Astrocyte (in vitro differentiated cells and primary cell): ENCODE results near the gene WWC2. TPM values are rescaled to one million over a fixed set of nuclear protein-coding genes. Genes with fewer than 3 reads are reported as not detected.

Source experiments
- DNase-seq: peaks from one replicate; pipeline ENCODE4 v3.0.0-alpha.2; 2010; ENCODE audit warnings: low read depth
- FAIRE-seq: peaks from 2 replicates; lab custom pipeline; 2011; peaks lifted over from hg19 to GRCh38; lab: Jason Lieb, UNC
- H2AFZ ChIP-seq: 2 replicates; pipeline ENCODE4 v1.6.0; 2012; ENCODE audit warnings: low read depth, low read length, inconsistent platforms
- H3K27ac ChIP-seq: 2 replicates; pipeline ENCODE4 v1.5.1; 2011; ENCODE audit warnings: low read depth, low read length, inconsistent platforms
- H3K27me3 ChIP-seq: 2 replicates; pipeline ENCODE4 v1.6.0; 2011; ENCODE audit warnings: low read length, inconsistent platforms; ENCODE audit not compliant: insufficient read depth
- H3K36me3 ChIP-seq: 2 replicates; pipeline ENCODE4 v1.5.1; 2011; ENCODE audit warnings: low read length, inconsistent platforms; ENCODE audit not compliant: insufficient read depth
- H3K4me1 ChIP-seq: 2 replicates; pipeline ENCODE4 v1.5.1; 2011; ENCODE audit warnings: low read length, inconsistent platforms; ENCODE audit not compliant: insufficient read depth
- H3K4me2 ChIP-seq: 2 replicates; pipeline ENCODE4 v1.6.0; 2012; ENCODE audit warnings: low read length, inconsistent platforms
- H3K4me3 ChIP-seq: 2 replicates; pipeline ENCODE4 v1.5.1; 2011; ENCODE audit warnings: low read depth, mild to moderate bottlenecking, low read length, inconsistent platforms; ENCODE audit not compliant: insufficient read depth
- H3K79me2 ChIP-seq: 2 replicates; pipeline ENCODE4 v1.6.0; 2012; ENCODE audit warnings: mild to moderate bottlenecking, low read length, inconsistent platforms; ENCODE audit not compliant: insufficient read depth
- H3K9ac ChIP-seq: 2 replicates; pipeline ENCODE4 v1.6.0; 2012; ENCODE audit warnings: mild to moderate bottlenecking, low read length, inconsistent platforms
- H3K9me3 ChIP-seq: 2 replicates; pipeline ENCODE4 v1.5.1; 2012; ENCODE audit warnings: low read depth, mild to moderate bottlenecking, low read length, inconsistent platforms; ENCODE audit not compliant: insufficient read depth
- H4K20me1 ChIP-seq: 2 replicates; pipeline ENCODE4 v1.6.0; 2012; ENCODE audit warnings: low read length, inconsistent platforms; ENCODE audit not compliant: insufficient read depth
- H3K27ac Mint-ChIP-seq: one replicate; pipeline ENCODE4 v1.8.0; 2021; ENCODE audit warnings: mild to moderate bottlenecking, mixed read lengths; ENCODE audit not compliant: unreplicated experiment
- H3K27me3 Mint-ChIP-seq: one replicate; pipeline ENCODE4 v1.8.0; 2021; ENCODE audit warnings: low read depth, mixed read lengths; ENCODE audit not compliant: unreplicated experiment
- H3K36me3 Mint-ChIP-seq: one replicate; pipeline ENCODE4 v1.8.0; 2021; ENCODE audit warnings: low read depth, mixed read lengths; ENCODE audit not compliant: unreplicated experiment
- H3K4me1 Mint-ChIP-seq: one replicate; pipeline ENCODE4 v1.8.0; 2021; ENCODE audit warnings: low read depth, mixed read lengths; ENCODE audit not compliant: unreplicated experiment
- H3K4me3 Mint-ChIP-seq: one replicate; pipeline ENCODE4 v1.8.0; 2021; ENCODE audit warnings: mild to moderate bottlenecking, moderate library complexity, mixed read lengths; ENCODE audit not compliant: unreplicated experiment
- H3K9me3 Mint-ChIP-seq: one replicate; pipeline ENCODE4 v1.8.0; 2021; ENCODE audit warnings: mild to moderate bottlenecking, mixed read lengths; ENCODE audit not compliant: unreplicated experiment
- CTCF ChIP-seq: IDR thresholded peaks from 2 replicates; pipeline ENCODE4 v1.5.1; 2011; ENCODE audit warnings: low read depth, mild to moderate bottlenecking, inconsistent platforms, low read length, moderate library complexity; ENCODE audit not compliant: insufficient read depth
- EZH2 ChIP-seq: IDR thresholded peaks from 2 replicates; pipeline ENCODE4 v1.6.1; 2012; ENCODE audit warnings: mild to moderate bottlenecking, low read length, inconsistent platforms; ENCODE audit not compliant: insufficient read depth
- total RNA-seq: library from RNA; stranded (reverse); gene quantifications from 2 replicates; pipeline ENCODE4 v1.2.1, GENCODE V29; 2021

WWC2 gene
- total RNA-seq, 1 donor from 2014 or later: 62.6 TPM

GRCh38 chr4:183205193-183205592 lies 106.1 kb downstream of the WWC2 start:
- H3K27me3 Mint-ChIP-seq: no peaks in the 10 kb centered on the region
- no peak overlapping the region for H3K4me3 ChIP-seq
- H3K4me3 Mint-ChIP-seq: no peak overlapping the region
- no peak overlapping the region for H3K9ac ChIP-seq
- H3K27me3 ChIP-seq: no peaks in the 10 kb centered on the region
- H3K27ac Mint-ChIP-seq: no peak overlapping the region
- H3K4me1 ChIP-seq: peaks cover 13% of the 10 kb centered on the region
- peaks cover 35% of the 10 kb centered on the region for H3K79me2 ChIP-seq
- TF ChIP-seq CTCF: no peak
- DNase-seq (no peak), FAIRE-seq (peak; percentile 86)
- H3K4me2 ChIP-seq: no peak overlapping the region
- peaks cover 17% of the 10 kb centered on the region for H3K36me3 Mint-ChIP-seq
- no peaks in the 10 kb centered on the region for H3K9me3 Mint-ChIP-seq
- peaks cover 6% of the 10 kb centered on the region for H3K4me1 Mint-ChIP-seq
- no peak overlapping the region for H3K27ac ChIP-seq
- H3K9me3 ChIP-seq: no peaks in the 10 kb centered on the region
- no peak overlapping the region for H2AFZ ChIP-seq
- no peaks in the 10 kb centered on the region for H3K36me3 ChIP-seq
- H4K20me1 ChIP-seq: peaks cover 25% of the 10 kb centered on the region

- Histone ChIP-seq H3K36me3 (no peaks in the 10 kb centered on the region), H3K9ac (no peak overlapping the region), H3K9me3 (no peaks in the 10 kb centered on the region), H3K27me3 (no peaks in the 10 kb centered on the region), H3K4me2 (no peak overlapping the region), H2AFZ (no peak overlapping the region), H3K27ac (no peak overlapping the region), H3K4me3 (no peak overlapping the region), H4K20me1 (peaks cover 25% of the 10 kb centered on the region), H3K4me1 (peaks cover 11% of the 10 kb centered on the region), H3K79me2 (peaks cover 35% of the 10 kb centered on the region)
- no peak overlapping the region for H3K27ac Mint-ChIP-seq
- H3K4me3 Mint-ChIP-seq: no peak overlapping the region
- no peaks in the 10 kb centered on the region for H3K9me3 Mint-ChIP-seq
- no peaks in the 10 kb centered on the region for H3K27me3 Mint-ChIP-seq
- TF ChIP-seq EZH2 (no peak), CTCF (no peak)
- H3K4me1 Mint-ChIP-seq: peaks cover 6% of the 10 kb centered on the region
- H3K36me3 Mint-ChIP-seq: peaks cover 17% of the 10 kb centered on the region
- FAIRE-seq: no peak
- no peak for DNase-seq
Measured at GRCh38 chr4:183205709-183206108, 106.7 kb downstream of the WWC2 start.

- H3K4me2 ChIP-seq: no peak overlapping the region
- H3K9me3 Mint-ChIP-seq: no peaks in the 10 kb centered on the region
- DNase-seq (no peak), FAIRE-seq (no peak)
- no peak overlapping the region for H3K27ac ChIP-seq
- H3K4me1 ChIP-seq: no peaks in the 10 kb centered on the region
- H3K4me1 Mint-ChIP-seq: no peaks in the 10 kb centered on the region
- no peaks in the 10 kb centered on the region for H3K27me3 Mint-ChIP-seq
- H3K36me3 Mint-ChIP-seq: peaks cover 16% of the 10 kb centered on the region
- H3K79me2 ChIP-seq: peaks cover 13% of the 10 kb centered on the region
- no peaks in the 10 kb centered on the region for H3K9me3 ChIP-seq
- TF ChIP-seq EZH2: no peak
- no peak for TF ChIP-seq CTCF
- H3K4me3 Mint-ChIP-seq: no peak overlapping the region
- no peaks in the 10 kb centered on the region for H3K27me3 ChIP-seq
- no peak overlapping the region for H3K4me3 ChIP-seq
- no peak overlapping the region for H3K27ac Mint-ChIP-seq
- no peaks in the 10 kb centered on the region for H3K36me3 ChIP-seq
- no peak overlapping the region for H2AFZ ChIP-seq
- H4K20me1 ChIP-seq: peaks cover 17% of the 10 kb centered on the region
- no peak overlapping the region for H3K9ac ChIP-seq
Measured at GRCh38 chr4:183211533-183211932, 112.5 kb downstream of the WWC2 start.
